EH (cell line): ENCODE data around the gene LSM8.
"Not testable (repeated sequence)": the region's sequence is repeated elsewhere in the genome, so short reads cannot be mapped to it uniquely, and the experiment has no call there.

Experiments used
- DNase-seq: peaks from one replicate; pipeline ENCODE4 v3.0.0-alpha.2; 2015; ENCODE audit warnings: low read depth

LSM8 gene

DNA sequence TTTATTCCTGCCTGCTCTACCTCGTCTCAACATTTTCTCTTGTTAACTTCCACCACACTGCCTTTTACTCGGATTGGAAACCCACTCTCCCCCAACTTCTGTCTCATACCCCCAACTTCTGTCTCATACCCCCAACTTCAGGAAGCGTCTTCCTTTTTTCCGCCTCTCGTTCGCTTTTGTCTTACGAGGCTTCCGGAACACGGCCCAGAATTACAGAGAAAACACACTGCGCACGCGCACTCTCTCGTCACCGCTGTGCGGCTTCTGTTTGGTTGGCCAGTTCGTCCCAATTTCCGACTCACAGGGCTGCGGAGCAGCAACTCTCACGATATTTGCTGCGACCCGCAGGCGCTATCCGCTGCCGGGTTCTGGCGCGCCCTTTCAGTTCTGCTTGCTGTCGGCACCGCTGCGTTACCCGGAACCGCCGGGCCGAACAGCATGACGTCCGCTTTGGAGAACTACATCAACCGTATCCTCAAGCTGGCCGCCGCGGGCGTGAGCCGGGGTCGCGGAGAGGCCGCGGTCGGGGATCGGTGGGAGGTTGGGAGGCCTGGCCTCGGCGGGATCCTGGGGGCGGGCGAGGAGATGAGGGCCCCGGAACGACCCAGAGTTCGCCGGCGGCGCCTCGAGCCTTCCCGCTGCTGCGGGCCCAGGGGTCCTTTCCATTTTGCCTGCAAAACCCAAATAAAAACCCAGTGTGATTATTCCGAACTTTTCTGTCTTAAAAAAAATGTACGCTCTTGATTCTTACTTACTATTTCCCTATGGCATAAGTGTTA, at the start of gene LSM8:
LSM8 (plus strand) TSS at position 379 of the 779 bp plus-strand sequence; CDS start at position 439, 60 bp downstream.
- peak; percentile 99 for DNase-seq

DNA sequence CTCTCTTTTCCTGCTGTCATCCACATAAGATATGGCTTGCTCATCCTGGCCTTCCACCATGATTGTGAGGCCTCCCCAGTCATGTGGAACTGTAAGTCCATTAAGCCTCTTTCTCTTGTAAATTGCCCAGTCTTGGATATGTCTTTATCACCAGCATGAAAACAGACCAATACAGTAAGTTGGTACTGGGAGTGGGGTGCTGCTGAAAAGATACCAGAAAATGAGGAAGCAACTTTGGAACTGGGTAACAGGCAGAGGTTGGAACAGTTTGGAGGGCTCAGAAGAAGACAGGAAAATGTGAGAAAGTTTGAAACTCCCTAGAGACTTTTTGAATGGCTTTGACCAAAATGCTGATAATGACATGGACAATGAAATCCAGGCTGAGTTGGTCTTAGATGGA, 49.5 kb upstream of the LSM8 start:
- DNase-seq = not testable (repeated sequence)

DNA sequence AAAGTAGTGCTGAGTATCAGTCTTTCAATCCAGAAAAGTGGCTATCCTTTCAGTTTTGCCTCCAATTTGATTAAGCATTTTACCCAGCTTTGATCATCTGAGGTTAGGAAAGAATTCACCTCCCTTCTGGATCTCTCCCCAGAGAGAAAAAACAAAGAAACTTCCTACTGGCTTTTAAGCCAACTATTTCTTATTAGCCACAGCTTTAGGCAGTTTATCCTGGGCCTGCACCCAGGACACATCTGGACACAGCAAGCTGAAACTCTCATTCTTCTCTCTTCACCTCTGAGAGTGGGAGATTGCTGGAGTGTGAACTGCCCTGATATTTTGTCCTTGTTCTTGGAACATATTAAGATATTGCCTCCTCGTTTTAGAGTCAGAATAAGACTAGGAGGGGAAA, 43.5 kb upstream of the LSM8 start:
- DNase-seq = no peak

DNA sequence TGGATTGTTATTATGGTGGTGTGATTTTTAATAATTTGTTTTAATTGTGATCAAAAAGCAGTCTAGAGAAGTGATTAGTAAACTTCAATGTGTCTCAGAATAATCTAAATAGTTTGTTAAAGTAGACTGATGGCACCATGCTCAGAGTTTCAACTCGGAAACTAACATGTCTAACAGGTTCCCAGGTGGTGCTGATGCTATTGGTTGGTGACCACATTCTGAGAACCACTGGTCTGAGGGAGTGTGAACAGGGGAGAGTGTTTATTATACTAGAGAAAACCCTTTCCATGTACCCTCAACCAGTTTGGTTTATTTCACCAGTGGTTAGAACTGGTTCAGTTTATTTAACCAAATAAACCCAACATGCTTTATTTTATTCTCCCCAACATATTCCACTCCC, 42.0 kb upstream of the LSM8 start:
- no peak for DNase-seq

DNA sequence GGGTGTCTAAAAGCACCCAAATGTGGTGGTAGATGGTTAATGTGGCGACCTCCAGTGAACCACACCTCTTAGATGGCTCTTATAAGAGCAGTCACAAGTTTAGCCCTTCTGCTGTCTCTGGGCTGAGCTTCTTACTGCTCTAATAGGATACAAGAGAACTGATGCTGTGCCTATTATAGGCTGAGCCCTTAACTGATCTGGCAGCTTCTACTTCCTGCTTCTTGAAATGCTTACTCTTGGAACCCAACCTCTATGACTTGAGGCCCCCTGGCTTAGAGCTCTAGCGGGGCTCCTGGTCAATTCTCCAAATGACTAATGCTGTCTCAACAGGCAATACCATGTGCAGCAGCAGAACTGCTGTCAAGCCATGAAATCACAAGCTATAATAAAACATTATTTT, 35.0 kb upstream of the LSM8 start:
- peak; percentile 20 for DNase-seq

DNA sequence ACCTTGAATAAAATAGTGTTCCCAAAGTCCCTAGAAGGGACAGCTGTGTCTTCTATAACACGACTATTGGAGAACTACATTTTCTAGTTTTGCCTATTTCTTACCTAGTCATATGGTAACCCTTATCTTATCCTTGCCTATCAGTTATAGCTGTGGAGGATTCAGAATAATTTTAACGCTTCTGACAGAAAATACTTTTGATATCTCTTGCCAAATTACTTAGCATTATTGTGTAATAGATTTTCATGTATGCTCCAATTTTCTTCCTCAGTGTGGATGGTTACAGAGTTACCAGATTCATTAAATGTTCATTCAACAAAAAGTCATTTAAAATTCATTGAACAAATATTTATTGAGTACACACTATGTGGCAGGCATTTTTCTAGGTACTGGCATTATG, 34.6 kb upstream of the LSM8 start:
- no peak for DNase-seq

DNA sequence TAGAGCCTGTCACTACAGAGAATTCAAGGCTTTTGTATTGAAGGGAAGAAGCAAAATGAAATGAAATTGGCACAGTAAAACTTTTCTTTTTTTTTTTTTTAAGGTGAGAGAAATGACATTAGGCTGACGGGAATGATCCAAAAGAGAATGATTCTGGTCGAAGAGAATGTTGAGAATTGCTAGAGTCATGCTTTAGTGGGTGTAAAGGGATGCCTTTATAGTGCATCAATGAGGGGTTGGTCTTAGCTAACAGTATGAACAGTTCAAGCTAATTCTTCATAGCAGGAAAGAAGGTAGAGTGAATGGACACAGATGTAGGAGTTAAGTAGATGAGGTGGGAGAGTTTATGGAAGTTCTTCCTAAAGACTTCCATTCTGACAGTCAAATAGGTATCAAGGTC, 32.3 kb upstream of the LSM8 start:
- DNase-seq = peak; percentile 26

DNA sequence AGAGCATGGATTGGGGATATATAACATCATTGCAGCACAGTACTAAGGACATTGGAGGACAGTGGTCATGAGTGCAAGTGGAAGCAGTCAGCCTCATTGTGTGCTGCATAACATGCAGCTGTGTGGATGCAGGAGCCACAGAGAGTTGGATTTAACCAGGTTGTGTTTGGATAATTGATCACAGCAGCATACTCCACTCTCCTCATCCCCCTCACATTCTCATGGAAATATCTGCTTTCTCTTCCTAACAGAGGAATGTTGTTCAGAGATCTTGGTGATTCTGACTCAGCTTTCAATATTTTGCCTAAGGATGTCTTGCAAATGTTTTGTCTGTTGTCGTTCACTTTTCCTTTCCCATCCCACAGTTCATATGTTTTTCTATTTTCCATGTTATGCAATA, 31.8 kb upstream of the LSM8 start:
- DNase-seq = peak; percentile 16

DNA sequence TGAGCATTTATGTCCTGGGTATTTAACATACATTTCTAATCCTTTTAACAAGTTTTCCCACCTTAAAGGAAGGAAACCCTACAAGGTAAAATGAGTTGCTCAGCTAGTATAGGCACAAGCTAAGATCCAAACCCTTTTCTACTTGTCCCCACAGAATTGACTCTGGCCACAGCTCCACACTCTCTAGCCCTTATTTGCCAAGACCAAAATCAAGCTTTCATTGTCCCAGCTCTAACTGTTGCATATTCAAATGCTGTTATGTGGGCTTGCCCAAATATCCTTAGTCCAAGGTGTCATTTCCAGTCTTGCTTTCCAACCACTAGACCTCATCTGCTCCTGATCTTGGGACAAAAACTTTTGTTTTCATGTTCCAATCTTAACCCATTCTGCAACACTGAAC, 31.3 kb upstream of the LSM8 start:
- no peak for DNase-seq

DNA sequence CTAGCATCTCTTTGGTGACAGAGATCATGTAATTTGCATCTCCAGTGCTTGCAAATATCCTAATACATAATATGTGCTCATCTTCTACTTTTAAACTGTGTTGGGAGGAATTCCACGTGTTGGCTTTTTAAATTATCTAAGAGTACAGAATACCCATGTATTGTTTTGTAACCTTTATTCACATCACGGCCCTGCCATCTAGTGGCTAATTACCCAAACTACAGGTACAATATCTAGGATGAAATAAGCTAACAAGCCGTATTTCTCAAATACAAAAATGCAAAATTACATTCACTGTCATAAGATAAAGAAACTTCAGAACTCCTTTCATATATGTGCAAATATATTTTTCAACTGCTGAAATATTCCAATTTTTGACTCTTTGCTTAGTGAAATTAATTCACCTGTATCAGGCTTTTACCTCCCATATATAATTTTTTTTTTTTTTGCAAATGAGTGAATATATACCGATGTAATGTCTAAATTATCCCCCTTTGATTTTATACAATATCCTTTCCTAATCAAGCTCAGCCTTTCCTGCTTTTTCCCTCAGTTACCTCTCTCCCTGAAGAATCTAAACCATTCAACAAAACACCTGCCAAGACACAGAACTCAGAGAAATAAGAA, 30.3 kb upstream of the LSM8 start:
- DNase-seq = peak; percentile 17

DNA sequence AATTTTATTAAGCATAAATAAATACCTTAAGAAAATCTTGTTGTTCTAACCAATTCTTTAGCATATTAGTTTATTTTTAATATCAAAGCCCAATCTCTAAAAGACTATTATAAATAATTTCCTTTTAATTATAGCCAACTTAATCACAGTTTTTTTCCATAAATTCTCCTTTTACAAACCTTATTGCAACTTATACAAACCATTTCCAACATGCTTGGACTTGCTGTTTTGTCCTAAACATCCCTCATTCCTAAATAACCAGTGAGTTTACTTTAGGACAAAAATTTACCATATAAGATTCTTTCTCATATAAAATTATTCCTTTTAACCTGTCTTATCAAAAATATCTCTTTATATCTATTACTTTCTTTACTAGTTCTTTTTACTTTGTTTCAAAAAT, 25.2 kb upstream of the LSM8 start:
- DNase-seq = no peak

DNA sequence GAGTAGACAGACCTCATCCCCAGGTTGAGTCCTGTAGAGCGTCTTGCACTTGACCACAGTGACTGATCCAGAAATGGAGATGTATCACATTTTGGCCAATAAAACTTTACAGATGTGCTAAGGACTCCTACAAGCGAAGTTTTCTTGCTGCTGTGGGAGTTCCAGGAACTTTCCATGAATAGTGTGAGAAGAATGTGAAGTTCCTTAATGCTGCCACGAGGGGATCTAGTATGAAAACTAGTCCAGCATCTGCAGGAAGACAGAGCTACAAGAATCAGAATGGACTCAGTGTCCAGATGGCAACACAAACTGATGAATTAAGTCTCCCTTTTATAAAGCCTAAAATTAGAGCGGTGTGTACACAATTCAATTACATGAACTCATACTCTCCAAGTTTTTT, 14.8 kb upstream of the LSM8 start:
- DNase-seq = peak; percentile 32

DNA sequence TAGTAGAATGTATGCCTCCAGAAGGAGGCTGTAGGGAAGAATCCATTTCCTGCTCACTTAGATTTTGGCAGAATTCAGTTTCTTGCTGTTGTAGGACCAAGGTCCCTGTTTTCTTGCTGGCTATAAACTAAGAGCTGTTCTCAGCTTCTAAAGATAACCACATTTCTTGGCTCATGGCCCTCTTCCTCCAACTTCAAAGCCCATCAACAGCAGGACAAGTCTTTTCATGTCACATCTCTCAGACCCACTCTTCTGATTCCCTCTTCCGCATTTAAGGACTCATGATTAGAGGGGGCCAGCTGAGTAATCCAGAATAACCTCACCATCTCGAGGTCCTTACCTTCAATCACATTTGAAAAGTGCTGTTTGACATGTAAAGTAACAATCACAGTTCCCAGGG, 8.2 kb upstream of the LSM8 start:
- DNase-seq = no peak

DNA sequence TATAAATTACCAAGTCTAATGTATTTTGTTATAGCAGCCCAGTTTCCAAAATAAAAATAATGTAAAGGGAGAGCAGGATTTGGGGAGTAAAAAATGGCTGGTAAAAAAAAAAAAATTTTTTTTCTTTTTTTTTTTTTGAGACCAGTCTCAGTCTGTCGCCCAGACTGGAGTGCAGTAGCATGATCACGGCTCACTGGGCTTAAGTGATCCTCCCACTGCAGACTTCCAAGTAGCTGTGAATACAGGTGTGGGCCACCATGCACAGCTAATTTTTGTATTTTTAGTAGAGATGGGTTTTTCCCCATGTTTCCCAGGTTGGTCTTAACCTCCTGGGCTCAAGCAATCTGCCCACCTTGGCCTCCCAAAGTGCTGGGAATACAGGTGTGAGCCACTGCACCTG, 4.8 kb upstream of the LSM8 start:
- DNase-seq = no peak

DNA sequence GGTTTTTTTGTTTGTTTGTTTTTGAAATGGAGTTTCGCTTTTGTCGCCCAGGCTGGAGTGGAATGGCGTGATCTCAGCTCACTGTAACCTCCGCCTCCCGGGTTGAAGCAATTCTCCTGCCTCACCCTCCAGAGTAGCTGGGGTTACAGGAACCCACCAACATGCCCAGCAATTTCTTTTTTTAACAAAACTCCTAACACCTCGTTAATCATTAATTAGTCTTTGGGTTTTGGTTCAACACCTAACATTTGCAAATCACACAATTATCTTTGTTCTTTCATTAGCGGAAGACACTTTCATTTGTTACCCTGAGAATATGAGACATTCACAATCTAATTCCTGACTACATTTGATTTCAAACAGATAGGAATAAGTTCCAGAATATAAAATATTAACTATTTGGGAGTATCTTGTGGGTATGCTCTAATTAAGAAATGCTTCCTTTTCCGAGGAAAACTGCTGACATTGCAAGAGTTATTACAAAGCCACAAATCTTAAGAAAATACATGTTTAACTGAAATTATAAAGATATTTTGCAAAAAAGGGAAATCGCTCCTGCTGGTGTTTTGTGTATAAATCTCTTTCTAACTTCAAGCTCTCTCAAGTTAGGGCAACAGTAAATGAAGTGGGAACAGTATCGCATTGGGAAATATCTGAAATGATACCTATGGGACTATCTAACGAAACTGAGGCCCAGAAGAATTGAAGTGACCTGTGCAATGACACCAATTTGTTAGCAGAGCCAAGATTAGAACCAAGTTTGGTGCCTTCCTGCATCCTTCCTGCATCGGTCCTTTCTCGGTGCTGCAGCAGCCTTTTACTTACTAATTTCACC, 1.2 kb upstream of the LSM8 start:
- DNase-seq = peak; percentile 20

DNA sequence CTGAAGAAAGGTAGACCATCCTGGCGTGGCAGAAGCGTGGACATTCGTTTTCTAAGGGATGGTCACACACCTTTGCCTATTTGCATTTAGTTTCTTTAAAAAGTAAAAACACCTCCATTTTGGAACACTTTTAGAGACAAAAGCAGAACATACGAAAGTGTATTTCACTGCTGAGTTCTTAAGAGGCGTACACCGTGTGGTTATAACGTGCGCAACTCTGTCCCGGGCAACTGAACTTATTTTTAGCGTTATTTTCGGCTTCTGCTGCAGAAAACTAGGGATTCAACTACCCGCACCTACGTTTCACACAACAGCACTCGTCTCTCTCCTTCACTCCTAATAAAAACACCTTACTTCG, 557 bp upstream of the LSM8 start:
- no peak for DNase-seq

DNA sequence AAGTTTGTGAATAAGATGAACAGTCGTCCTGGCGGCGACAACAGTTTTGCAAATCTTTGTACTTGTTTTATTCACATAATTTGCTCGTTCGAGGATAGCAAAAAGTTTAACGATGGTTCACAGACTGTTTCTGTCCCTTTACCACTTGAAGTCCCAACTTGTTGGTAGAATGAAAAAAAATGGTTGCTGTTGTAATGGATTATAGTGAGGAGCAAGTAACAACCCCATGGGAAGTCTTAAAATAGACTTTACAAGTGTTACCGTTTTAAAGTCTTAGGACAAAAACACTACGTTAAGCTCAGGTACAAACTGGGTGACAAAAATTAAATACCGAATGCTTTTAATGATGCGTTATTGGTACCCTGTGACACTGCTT, 589 bp downstream of the LSM8 start:
- DNase-seq = peak; percentile 14

DNA sequence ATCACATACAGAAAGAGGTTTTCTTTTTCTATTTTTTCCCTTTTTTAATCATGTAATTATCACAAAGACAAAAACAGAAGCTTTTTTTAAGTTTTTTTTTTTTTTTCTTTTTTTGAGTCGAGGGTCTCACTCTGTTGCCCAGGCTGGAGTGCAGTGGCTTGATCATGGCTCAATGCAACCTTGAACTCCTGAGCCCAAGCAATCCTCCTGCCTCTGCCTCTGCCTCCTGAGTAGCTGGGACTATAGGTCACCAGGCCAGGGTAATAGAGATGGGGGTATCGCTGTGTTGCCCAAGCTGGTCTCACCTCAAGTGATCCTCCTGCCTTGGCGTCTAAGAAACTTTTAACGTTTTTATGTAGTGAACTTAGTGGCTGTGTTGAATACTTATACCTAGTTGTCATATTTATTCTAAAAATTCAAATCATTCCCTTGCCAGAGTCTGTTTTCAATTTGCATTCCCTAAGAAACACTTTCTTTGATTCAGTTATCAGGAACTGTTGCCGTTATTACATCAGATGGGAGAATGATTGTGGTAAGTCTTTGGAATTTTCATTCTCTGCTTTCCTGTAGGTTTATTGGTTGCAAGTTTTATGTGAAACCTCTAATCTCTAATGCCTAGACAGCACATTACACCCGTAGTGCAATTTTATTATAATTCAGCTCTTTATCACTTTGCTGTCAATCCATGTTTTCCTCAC, 1.3 kb downstream of the LSM8 start:
- DNase-seq = peak; percentile 75

DNA sequence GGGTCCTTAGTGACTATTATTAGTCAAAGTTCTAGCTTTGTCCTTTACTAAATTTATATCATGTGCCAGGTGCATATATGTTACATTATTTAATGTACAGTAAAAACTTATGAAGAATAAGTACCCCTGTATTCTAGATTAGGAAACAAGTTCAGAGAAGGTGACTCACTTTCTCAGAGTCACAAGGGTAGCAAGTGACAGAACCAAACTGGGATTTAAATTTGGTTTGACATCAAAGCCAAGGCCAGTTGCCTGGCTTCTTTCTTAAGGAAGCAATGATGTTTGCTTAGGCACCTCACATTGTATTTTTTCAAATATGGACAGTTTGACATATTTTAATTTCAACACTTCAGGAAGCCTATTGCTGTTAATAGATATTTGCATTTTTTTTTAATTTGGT, 2.5 kb downstream of the LSM8 start:
- no peak for DNase-seq

DNA sequence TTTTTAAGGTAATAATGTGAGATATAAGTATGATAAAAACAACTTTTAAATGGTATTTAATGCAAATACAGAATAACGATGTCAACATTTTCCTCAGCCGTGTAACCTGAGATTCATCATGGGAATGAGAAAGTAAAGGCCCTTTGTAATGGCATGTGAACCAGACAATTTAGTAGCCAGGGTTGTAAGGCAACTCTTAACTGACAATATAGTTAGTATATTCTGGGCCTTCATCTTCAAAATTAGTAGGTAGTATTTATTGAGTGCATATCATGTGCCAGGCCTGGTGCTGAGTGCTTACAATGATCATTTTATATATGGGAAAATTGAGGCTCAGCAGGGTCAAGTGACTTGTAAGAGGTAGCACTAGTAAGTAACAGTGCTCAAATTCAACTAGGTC, 10.6 kb downstream of the LSM8 start:
- no peak for DNase-seq

DNA sequence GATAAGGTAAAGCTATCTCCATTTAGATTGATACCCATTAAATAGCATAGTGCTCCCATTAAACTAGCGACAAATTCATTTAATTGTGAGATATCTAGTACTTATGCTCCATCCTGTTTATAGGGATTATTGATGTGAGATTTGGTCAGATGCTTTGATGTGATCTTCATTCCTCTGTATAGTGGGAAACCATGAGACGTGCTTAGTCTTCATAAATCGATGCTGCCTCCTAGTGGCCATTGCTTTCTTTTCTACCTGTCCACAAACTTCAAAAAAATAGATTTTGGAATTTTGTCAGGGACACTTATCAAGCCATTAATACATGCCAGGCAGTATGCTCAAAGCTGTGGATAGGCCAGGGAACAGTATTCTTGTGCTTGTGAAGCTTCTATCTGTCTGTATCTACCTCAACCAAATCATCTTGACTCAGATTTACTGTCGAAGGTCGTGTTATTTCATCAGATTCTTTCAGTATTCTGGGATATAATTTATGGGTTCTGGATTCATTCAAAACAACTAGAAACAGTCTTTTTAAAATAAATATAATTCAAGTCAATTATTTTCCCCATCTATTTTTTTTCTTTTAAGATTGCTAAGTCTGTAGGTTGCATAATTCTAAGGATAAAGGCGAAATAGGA, 12.0 kb downstream of the LSM8 start:
- DNase-seq = peak; percentile 66

DNA sequence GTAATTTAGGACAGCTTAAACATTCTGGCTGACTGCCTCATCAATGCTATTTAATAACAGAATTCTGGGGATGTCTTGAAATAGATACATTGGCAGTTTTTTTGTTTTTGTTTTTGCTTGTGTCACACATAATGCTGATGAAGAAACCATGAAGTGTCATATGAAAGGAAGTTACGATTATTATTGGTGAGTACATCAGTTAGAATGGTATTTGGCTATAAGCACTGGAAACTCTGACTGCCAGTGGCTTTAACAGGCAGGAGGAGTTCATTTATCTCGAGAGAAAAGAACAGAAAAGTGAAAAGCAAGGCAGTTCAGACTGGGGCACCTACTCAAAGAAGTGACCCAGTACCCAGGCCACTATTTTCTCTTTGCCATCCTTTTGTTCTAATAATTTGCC, 18.1 kb downstream of the LSM8 start:
- no peak for DNase-seq
